ENCODE data around the gene SNX33. TPM values are rescaled to one million over a fixed set of nuclear protein-coding genes. Genes with fewer than 3 reads are reported as not detected.
A peak's percentile ranks its signal among the peaks of the same experiment; 100 is the strongest.
"Not testable (repeated sequence)": the region's sequence is repeated elsewhere in the genome, so short reads cannot be mapped to it uniquely, and the experiment has no call there.

Gene SNX33
- total RNA-seq, 1 experiment from 2014 or later: 19.8 TPM

- no peak for TF ChIP-seq ZNF532 (CRISPR knock-in tag; IDR thresholded peaks at IDR 0.05; ENCODE audit: borderline replicate concordance)
- TF ChIP-seq MXD4 (CRISPR knock-in tag; IDR thresholded peaks at IDR 0.05; ENCODE audit: borderline replicate concordance): no peak
- TF ChIP-seq NFE2L1 (CRISPR knock-in tag; IDR thresholded peaks at IDR 0.05): no peak
Observed at GRCh38 chr15:75682181-75683135, 34.7 kb downstream of the SNX33 start (continued).

DNA sequence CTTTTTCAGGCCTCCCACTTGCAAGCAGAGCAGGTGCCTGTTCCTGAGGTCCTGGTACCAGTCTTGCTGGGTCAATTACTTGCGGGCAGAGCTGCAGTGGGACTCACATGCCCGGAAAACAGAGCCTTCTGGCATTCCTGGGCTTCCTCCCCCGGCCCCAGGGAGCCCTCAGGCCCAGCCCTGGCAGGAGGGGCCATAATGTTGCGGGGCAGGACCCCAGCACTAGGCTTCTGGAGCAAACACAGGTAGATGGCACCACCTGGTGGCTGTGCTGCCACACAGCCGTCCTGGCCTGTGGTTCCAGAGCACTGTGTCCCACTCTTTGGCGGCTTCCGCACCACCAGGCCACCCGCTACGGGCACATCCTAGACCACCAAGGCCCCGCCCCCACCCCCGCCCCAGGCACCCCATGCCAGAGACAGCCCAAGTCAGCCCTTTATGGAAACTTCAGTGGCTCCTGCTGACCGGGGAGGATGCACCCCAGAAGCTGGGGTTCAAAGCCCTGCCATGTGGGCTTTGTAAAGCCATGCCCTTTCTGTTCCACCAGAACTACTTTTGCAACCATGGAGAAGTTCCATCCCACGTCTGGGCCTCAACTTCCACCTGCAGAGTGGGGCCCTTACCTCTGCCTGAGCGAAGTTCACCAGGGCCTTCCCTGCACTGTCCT lies 36.1 kb downstream of the SNX33 start:
- ATAC-seq: peak; percentile 85
- CTCF ChIA-PET: interaction anchor here (0.5 to 3.4 kb wide), 15 partner anchors 10 to 1251 kb away, joined by 3 to 24 read pairs (median 4); partner anchors contain the start of genes MAN2C1, SIN3A, SNUPN and SNX33

DNA sequence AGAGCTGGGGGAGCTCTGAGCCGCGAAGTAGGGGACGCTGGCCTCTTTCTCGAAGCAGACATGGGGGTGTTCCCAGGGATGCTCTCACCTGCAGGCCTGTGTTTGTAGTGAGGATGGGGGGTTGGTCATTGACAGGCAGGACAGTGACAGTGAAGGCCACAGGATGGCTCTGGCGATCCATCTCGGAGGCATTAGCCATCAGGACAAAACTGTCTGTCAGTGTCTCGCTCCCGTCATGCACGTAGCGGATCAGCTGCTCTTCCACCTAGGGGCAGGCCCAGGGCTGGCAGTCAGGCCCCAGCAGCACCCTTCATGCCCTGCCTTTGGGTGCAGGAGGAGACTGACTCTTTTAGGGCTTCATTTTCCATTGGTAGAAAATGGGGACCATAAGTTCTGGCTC lies 36.9 kb downstream of the SNX33 start:
- DNase-seq (ENCODE audit: low spot score): no peak
- H3K4me1 Mint-ChIP-seq: peaks cover 21% of the 10 kb centered on the region
- H3K27me3 Mint-ChIP-seq (ENCODE audit: low read depth): 0 out of 2 replicates have a peak, but pooled peaks cover 2% of the 10 kb centered on the region
- H3K36me3 Mint-ChIP-seq: peaks cover 3% of the 10 kb centered on the region; the same call in 1 of the 2 replicates
- ChIA-PET CTCF (interaction anchor here (0.8 to 3.4 kb wide), 19 partner anchors 9 to 317 kb away, joined by 3 to 38 read pairs (median 5); partner anchors contain the start of genes IMP3, MAN2C1, SIN3A and SNUPN), POLR2A (no interaction called here)
- peaks cover 3% of the 10 kb centered on the region; the same call in 1 of the 2 replicates for H3K9me3 Mint-ChIP-seq
- no peak for ATAC-seq
- no peak overlapping the region for H3K27ac Mint-ChIP-seq
- H3K4me3 Mint-ChIP-seq: no peak overlapping the region
- TF ChIP-seq E2F4 (CRISPR knock-in tag; IDR thresholded peaks at IDR 0.05; ENCODE audit: borderline replicate concordance, low read depth) (no peak; the same call in 1 of the 2 replicates), ZNF263 (CRISPR knock-in tag; IDR thresholded peaks at IDR 0.05; ENCODE audit: low read depth) (no peak), ZMAT4 (CRISPR knock-in tag; IDR thresholded peaks at IDR 0.05) (no peak), NFYB (CRISPR knock-in tag; conservative IDR thresholded peaks at IDR 0.05; ENCODE audit: low read depth) (no peak), TEAD1 (CRISPR knock-in tag; IDR thresholded peaks at IDR 0.05) (no peak), ZNF671 (CRISPR knock-in tag; IDR thresholded peaks at IDR 0.05) (no peak), FOXJ3 (CRISPR knock-in tag; IDR thresholded peaks at IDR 0.05; ENCODE audit: borderline replicate concordance) (no peak), EMX1 (CRISPR knock-in tag; IDR thresholded peaks at IDR 0.05) (no peak), FOXP1 (CRISPR knock-in tag; IDR thresholded peaks at IDR 0.05; ENCODE audit: borderline replicate concordance) (no peak), CREM (CRISPR knock-in tag; IDR thresholded peaks at IDR 0.05) (no peak), STAT6 (CRISPR knock-in tag; conservative IDR thresholded peaks at IDR 0.05; ENCODE audit: low read depth) (no peak), IRF2 (CRISPR knock-in tag; IDR thresholded peaks at IDR 0.05; ENCODE audit: borderline replicate concordance, low read depth) (no peak), HMGA2 (CRISPR knock-in tag; IDR thresholded peaks at IDR 0.05) (no peak)

More for the DNA sequence above, 36.1 kb downstream of the SNX33 start:
- H3K27me3 Mint-ChIP-seq (ENCODE audit: low read depth); H3K36me3 Mint-ChIP-seq; H3K4me3 Mint-ChIP-seq; H3K27ac Mint-ChIP-seq; H3K9me3 Mint-ChIP-seq; POLR2A ChIA-PET: not testable (repeated sequence)
- peak; percentile 94 for DNase-seq (ENCODE audit: low spot score)
- H3K4me1 Mint-ChIP-seq: peaks cover 30% of the 10 kb centered on the region
- TF ChIP-seq SP1 (CRISPR knock-in tag; conservative IDR thresholded peaks at IDR 0.05) (peak; percentile 51; the same call in 1 of the 2 replicates), CTCF (IDR thresholded peaks at IDR 0.05) (peak; percentile 87)

All from WTC11 (cell line).